Naive thymus-derived CD4-positive, alpha-beta T cell (primary cell): ENCODE data around the gene CCDC87. TPM values are rescaled to one million over a fixed set of nuclear protein-coding genes. Genes with fewer than 3 reads are reported as not detected.
A peak's percentile ranks its signal among the peaks of the same experiment; 100 is the strongest.
"Not testable (repeated sequence)": the region's sequence is repeated elsewhere in the genome, so short reads cannot be mapped to it uniquely, and the experiment has no call there.

Experiments used
- ATAC-seq: fragments of 150-1000 bp; cut with Tn5 transposase; 2 replicates; pipeline ENCODE4 v1.10.0; 2021; ENCODE audit warnings: mild to moderate bottlenecking, moderate library complexity
- CTCF ChIA-PET: fragments of 350-600 bp; sonication (Branson Sonifier 250); formaldehyde crosslinking; loops from one replicate; lab custom pipeline; 2021; ENCODE audit warnings: antibody characterized with exemption; lab: Charles Lee
- POLR2A ChIA-PET: fragments of 350-600 bp; sonication (Branson Sonifier 250); formaldehyde crosslinking; loops from one replicate; lab custom pipeline; 2021; ENCODE audit warnings: antibody characterized with exemption, inconsistent platforms; lab: Charles Lee
- DNase-seq, 9 donors: peaks; one replicate each; pipeline versions ENCODE4 v3.0.0 to v3.0.0-alpha.2; 2020 to 2022; ENCODE audit warnings: mixed read lengths in 1 of 9
- H3K27ac ChIP-seq: one replicate; pipeline ENCODE4 v1.7.0; 2013; ENCODE audit warnings: mild to moderate bottlenecking, low read depth, low read length, moderate library complexity
- H3K27me3 ChIP-seq, 2 donors: one replicate each; pipeline ENCODE4 v1.7.0; 2013; ENCODE audit warnings: low read length in 2 of 2, mild to moderate bottlenecking in 2 of 2, moderate library complexity in 2 of 2; ENCODE audit not compliant: control insufficient read depth in 2 of 2, insufficient read depth in 2 of 2
- H3K36me3 ChIP-seq, 3 experiments: 1 replicate in 2 of 3; 2 replicates in 1 of 3; pipeline ENCODE4 v1.7.0; 2013; ENCODE audit warnings: low read length in 3 of 3, mild to moderate bottlenecking in 3 of 3, moderate library complexity in 1 of 3; ENCODE audit not compliant: insufficient read depth in 3 of 3, control insufficient read depth in 2 of 3
- H3K4me1 ChIP-seq, 2 donors: one replicate each; pipeline ENCODE4 v1.7.0; 2013; ENCODE audit warnings: low read length in 2 of 2, mild to moderate bottlenecking in 2 of 2, moderate library complexity in 1 of 2; ENCODE audit not compliant: control insufficient read depth in 2 of 2, insufficient read depth in 2 of 2
- H3K4me3 ChIP-seq: 2 replicates; pipeline ENCODE4 v1.7.0; 2013; ENCODE audit warnings: mild to moderate bottlenecking, low read length
- H3K9me3 ChIP-seq, 3 experiments: 1 replicate in 2 of 3; 2 replicates in 1 of 3; pipeline ENCODE4 v1.7.0; 2013; ENCODE audit warnings: low read length in 3 of 3; ENCODE audit not compliant: control insufficient read depth in 2 of 3
- H3K27ac Mint-ChIP-seq, 9 donors: one replicate each; pipeline ENCODE4 v1.8.0; 2020 to 2022; ENCODE audit warnings: mixed read lengths in 9 of 9, mild to moderate bottlenecking in 8 of 9, moderate library complexity in 5 of 9, inconsistent platforms in 2 of 9
- H3K27me3 Mint-ChIP-seq, 5 donors: one replicate each; pipeline ENCODE4 v1.8.0; 2021 to 2022; ENCODE audit warnings: mixed read lengths in 5 of 5, mild to moderate bottlenecking in 1 of 5
- H3K36me3 Mint-ChIP-seq, 5 donors: one replicate each; pipeline ENCODE4 v1.8.0; 2020 to 2022; ENCODE audit warnings: mixed read lengths in 5 of 5, mild to moderate bottlenecking in 3 of 5, inconsistent platforms in 1 of 5
- H3K4me1 Mint-ChIP-seq, 7 donors: one replicate each; pipeline ENCODE4 v1.8.0; 2020 to 2022; ENCODE audit warnings: mixed read lengths in 7 of 7, mild to moderate bottlenecking in 3 of 7, inconsistent platforms in 1 of 7
- H3K4me3 Mint-ChIP-seq, 10 donors: one replicate each; pipeline ENCODE4 v1.8.0; 2020 to 2022; ENCODE audit warnings: mild to moderate bottlenecking in 10 of 10, mixed read lengths in 10 of 10, moderate library complexity in 6 of 10, inconsistent platforms in 2 of 10
- H3K9me3 Mint-ChIP-seq, 11 donors: one replicate each; pipeline ENCODE4 v1.8.0; 2020 to 2022; ENCODE audit warnings: mixed read lengths in 11 of 11, mild to moderate bottlenecking in 4 of 11, inconsistent platforms in 1 of 11, moderate library complexity in 1 of 11
- intact Hi-C, 2 donors: fragments of 100-400 bp; cut with micrococcal nuclease; formaldehyde crosslinking; loops; one replicate each; pipeline ENCODE4 v1.15.1; 2023
- polyA plus RNA-seq, 2 donors: library from polyadenylated mRNA; unstranded; fragments of 300-500 nt; fragmentation: Illumina TruSeq; gene quantifications; one replicate each; pipeline ENCODE4 v1.2.3, GENCODE V29; 2021
- total RNA-seq, 6 experiments: library from RNA in 5 of 6; stranded (reverse) in 5 of 6; gene quantifications; 1 replicate in 5 of 6; 2 replicates in 1 of 6; pipeline ENCODE4 v1.2.3 and lab custom pipeline; 2021 to 2026

The CCDC87 gene
- 1 to 10 TPM in 2 of 5 experiments, under 1 TPM in 2, not detected in 1; 0.11 to 1.2 (median 0.60) TPM for total RNA-seq
- not detected for polyA plus RNA-seq
- 4.7 reads per million, percentile 23 among the genes with 10 or more reads in this experiment for total RNA-seq (lab: John Stamatoyannopoulos, UW)

- Histone ChIP-seq H3K27ac (peak within 1 kb of the TSS; percentile 94), H3K27me3 (no peaks in the 10 kb centered on the region), H3K4me1 (peaks cover 9 to 30% of the 10 kb centered on the region in 2 donors), H3K36me3 (peaks cover 0 to 3% (median 0%) of the 10 kb centered on the region in 3 experiments), H3K4me3 (peak within 1 kb of the TSS; percentile 98), H3K9me3 (no peaks in the 10 kb centered on the region)
- H3K4me3 Mint-ChIP-seq = peak within 1 kb of the TSS; percentile 89 to 100 (median 98)
- ATAC-seq (peak; percentile 98), DNase-seq (peak; percentile 94 to 98 (median 96))
- POLR2A ChIA-PET = interaction anchor here (0.7 to 6.7 kb wide), 8 partner anchors 24 to 304 kb away, joined by 3 to 90 read pairs (median 4); partner anchors contain the start of genes DPP3, RBM14, RBM4B and YIF1A
- peaks cover 0 to 2% (median 0%) of the 10 kb centered on the region in 5 donors for H3K36me3 Mint-ChIP-seq
- intact Hi-C loops = loop anchor here (1.0 to 2.0 kb wide), 7 partner anchors 24 to 280 kb away; partner anchors contain the start of genes RBM14 (in 2 of the 2), RBM4 (in 2 of the 2), RBM4B (in 1 of the 2) and RCE1 (in 1 of the 2)
- no peaks in the 10 kb centered on the region for H3K9me3 Mint-ChIP-seq
- peaks cover 13 to 40% (median 28%) of the 10 kb centered on the region in 7 donors for H3K4me1 Mint-ChIP-seq
- peak within 1 kb of the TSS; percentile 90 to 100 (median 97) for H3K27ac Mint-ChIP-seq
- H3K27me3 Mint-ChIP-seq = no peaks in the 10 kb centered on the region
- CTCF ChIA-PET = interaction anchor here (1.0 to 2.5 kb wide), 3 partner anchors 13 to 86 kb away, joined by 3 to 11 read pairs (median 5); no protein-coding TSS in a partner anchor
Observed at GRCh38 chr11:66592457-66593302, at the start of gene CCDC87, which contains the start of gene CCS. Gene CCDC87, minus strand, starts transcription at chr11:66593063. Its CDS starts 48 bp downstream, at chr11:66593015. Gene CCS, plus strand, starts transcription at chr11:66593185. Its CDS starts 77 bp downstream, at chr11:66593262.

GRCh38 chr11:66641834-66642233 is 49.0 kb upstream of the CCDC87 start:
- H3K27ac Mint-ChIP-seq = peak overlapping the region in 8 of 9 donors; percentile 32 to 98 (median 83)
- H3K27me3 Mint-ChIP-seq = no peaks in the 10 kb centered on the region
- Histone ChIP-seq H3K36me3 (peaks cover 51 to 74% (median 52%) of the 10 kb centered on the region in 3 experiments), H3K27me3 (no peaks in the 10 kb centered on the region), H3K4me3 (peak overlapping the region; percentile 91), H3K9me3 (no peaks in the 10 kb centered on the region), H3K27ac (peak overlapping the region; percentile 93), H3K4me1 (peaks cover 63 to 78% of the 10 kb centered on the region in 2 donors)
- peaks cover 33 to 69% (median 66%) of the 10 kb centered on the region in 5 donors for H3K36me3 Mint-ChIP-seq
- CTCF ChIA-PET = no interaction called here
- POLR2A ChIA-PET = interaction anchor here (2.3 to 18.2 kb wide), 3 partner anchors 20 to 36 kb away, joined by 11 to 376 read pairs (median 54); partner anchors contain the start of genes RBM14 and RBM4B
- DNase-seq (no peak), ATAC-seq (no peak)
- intact Hi-C loops = no loop called here
- peak overlapping the region; percentile 21 to 100 (median 94) for H3K4me3 Mint-ChIP-seq
- peaks cover 73 to 92% (median 88%) of the 10 kb centered on the region in 7 donors for H3K4me1 Mint-ChIP-seq
- H3K9me3 Mint-ChIP-seq = peaks cover 0 to 7% (median 0%) of the 10 kb centered on the region in 11 donors

GRCh38 chr11:66639814-66640340 is 47.0 kb upstream of the CCDC87 start:
- H3K36me3 Mint-ChIP-seq = peaks cover 22 to 50% (median 46%) of the 10 kb centered on the region in 5 donors
- peak overlapping the region; percentile 92 to 100 (median 94) for H3K4me3 Mint-ChIP-seq
- POLR2A ChIA-PET = interaction anchor here (0.6 to 18.2 kb wide), 12 partner anchors 9 to 130 kb away, joined by 3 to 376 read pairs (median 5); partner anchors contain the start of genes BBS1, CTSF, RBM14 and RBM4B
- peak overlapping the region; percentile 87 to 98 (median 96) for H3K27ac Mint-ChIP-seq
- not testable (repeated sequence) for H3K9me3 ChIP-seq, DNase-seq, H3K9me3 Mint-ChIP-seq, H3K27me3 Mint-ChIP-seq, ATAC-seq, H3K27me3 ChIP-seq
- CTCF ChIA-PET = interaction anchor here (1.0 to 3.8 kb wide), 3 partner anchors 20 to 38 kb away, joined by 3 to 13 read pairs (median 3); partner anchors contain the start of gene RBM4B
- intact Hi-C loops = loop anchor here in 1 of 2 donors (2.0 to 5.0 kb wide), 3 partner anchors 13 to 317 kb away; partner anchors contain the start of gene PC
- Histone ChIP-seq H3K36me3 (peaks cover 38 to 55% (median 39%) of the 10 kb centered on the region in 3 experiments), H3K4me3 (peak overlapping the region; percentile 91), H3K27ac (peak overlapping the region; percentile 93), H3K4me1 (peaks cover 54 to 58% of the 10 kb centered on the region in 2 donors)
- H3K4me1 Mint-ChIP-seq = peaks cover 53 to 80% (median 74%) of the 10 kb centered on the region in 7 donors

GRCh38 chr11:66639066-66639813 is 46.4 kb upstream of the CCDC87 start:
- Mint-ChIP-seq H3K4me3 (peak overlapping the region; percentile 92 to 100 (median 94)), H3K27ac (peak overlapping the region; percentile 87 to 98 (median 96)), H3K36me3 (peaks cover 17 to 48% (median 46%) of the 10 kb centered on the region in 5 donors), H3K27me3 (no peaks in the 10 kb centered on the region), H3K4me1 (peaks cover 52 to 80% (median 74%) of the 10 kb centered on the region in 7 donors), H3K9me3 (peaks cover 0 to 5% (median 0%) of the 10 kb centered on the region in 11 donors)
- POLR2A ChIA-PET = interaction anchor here (0.6 to 18.2 kb wide), 19 partner anchors 9 to 678 kb away, joined by 3 to 376 read pairs (median 5); partner anchors contain the start of genes BBS1, CCDC87, CTSF and DPP3
- H3K36me3 ChIP-seq = peaks cover 33 to 49% (median 36%) of the 10 kb centered on the region in 3 experiments
- ATAC-seq (peak; percentile 2), DNase-seq (peak in 7 of 9 donors; percentile 54 to 69 (median 57))
- peak overlapping the region; percentile 93 for H3K27ac ChIP-seq
- intact Hi-C loops = loop anchor here in 1 of 2 donors (2.0 to 5.0 kb wide), 3 partner anchors 14 to 318 kb away; partner anchors contain the start of gene PC
- peaks cover 52 to 54% of the 10 kb centered on the region in 2 donors for H3K4me1 ChIP-seq
- CTCF ChIA-PET = interaction anchor here (0.7 to 3.8 kb wide), 7 partner anchors 15 to 92 kb away, joined by 3 to 13 read pairs (median 3); partner anchors contain the start of gene RBM4B
- no peaks in the 10 kb centered on the region for H3K27me3 ChIP-seq
- H3K4me3 ChIP-seq = peak overlapping the region; percentile 91
- no peaks in the 10 kb centered on the region for H3K9me3 ChIP-seq
